Measurements from ENCODE around the gene PCDHB4. TPM values are rescaled to one million over a fixed set of nuclear protein-coding genes. Genes with fewer than 3 reads are reported as not detected.

PCDHB4 gene
- total RNA-seq (2013; cell fraction: nucleolus; rRNA removed), result not detected in 2 replicates
- total RNA-seq (2014; rRNA removed) (not detected in 2 replicates), total RNA-seq (2014; rRNA removed; fragmentation: Illumina TruSeq; extraction: Trizol) (not detected in 2 replicates), total RNA-seq (2021) (not detected in 2 replicates), polyA plus RNA-seq (2011; rRNA removed) (not detected in 2 replicates), polyA plus RNA-seq (2014; fragmentation: Illumina TruSeq; extraction: Trizol) (not detected in 2 replicates), polyA plus RNA-seq (2014; fragmentation: Nextera tagmentation; extraction: Ambion mirVana) (not detected), polyA plus RNA-seq (2014; rRNA removed) (not detected in 2 replicates), polyA plus RNA-seq (2016; fragmentation: Nextera tagmentation; extraction: Ambion mirVana) (not detected), polyA minus RNA-seq (2011; rRNA and poly(A)+ RNA removed) (not detected in 2 replicates), Bru-seq, nascent RNA (percentile 13 among the genes with signal in this experiment), BruChase-seq, experiment 1, labeled RNA remaining after a 6-hour chase (not detected), BruChase-seq, experiment 2, labeled RNA remaining after a 2-hour chase (percentile 26 among the genes with signal in this experiment)
- polyA plus RNA-seq (2011; ENCODE audit: low read depth), result not detected
- not detected in 2 replicates for polyA plus RNA-seq (2011; cell fraction: cytosol; rRNA removed)
- polyA plus RNA-seq (2011; cell fraction: nucleus; rRNA removed), result 0.03 TPM in 1 of 2 replicates, not detected in the other
- not detected in 2 replicates for polyA plus RNA-seq (2012)
- not detected in 2 replicates for polyA minus RNA-seq (2011; cell fraction: cytosol; rRNA and poly(A)+ RNA removed)
- polyA minus RNA-seq (2011; cell fraction: nucleus; rRNA and poly(A)+ RNA removed), result not detected in 2 replicates
- long read RNA-seq, experiment 1, result 0 reads
- long read RNA-seq, experiment 2, result 0 reads

GRCh38 chr5:141121563-141121962, at the start of gene PCDHB4:
PCDHB4 (plus strand) TSS chr5:141121818; CDS start chr5:141121999, 181 bp downstream.
- Histone ChIP-seq H3K79me2 (ENCODE audit: control insufficient read depth, insufficient read depth, low read length) (no peaks in the 10 kb centered on the region), H3K4me1 (ENCODE audit: control insufficient read depth, insufficient read depth, low read length) (no peaks in the 10 kb centered on the region), H3K9ac (ENCODE audit: control insufficient read depth, insufficient read depth, low read length) (no peak within 1 kb of the TSS), H2AFZ (ENCODE audit: control insufficient read depth, low read depth, low read length) (no peak within 1 kb of the TSS), H4K20me1 (ENCODE audit: control insufficient read depth, insufficient read depth) (no peaks in the 10 kb centered on the region), H3K9me3 (replicated peaks; ENCODE audit: control insufficient read depth, insufficient read depth, low read length) (no peaks in the 10 kb centered on the region; the same call in 1 of the 3 replicates), H3K27me3 (replicated peaks in 1 of 2; ENCODE audit: control insufficient read depth in 2 of 2, insufficient read depth in 2 of 2, low read length in 1 of 2) (no peaks in the 10 kb centered on the region), H3K4me2 (ENCODE audit: control insufficient read depth, insufficient read depth) (no peak within 1 kb of the TSS), H3K36me3 (ENCODE audit: control insufficient read depth in 2 of 2, insufficient read depth in 2 of 2, low read length in 1 of 2) (no peaks in the 10 kb centered on the region), H3K4me3 (no peak within 1 kb of the TSS), H3K27ac (ENCODE audit: control insufficient read depth, insufficient read depth) (no peak within 1 kb of the TSS)
- intact Hi-C loops (cut with micrococcal nuclease; ENCODE audit: unreplicated experiment), result no loop called here
- CTCF ChIA-PET, result interaction anchor here (1.2 kb wide), 1 partner anchor 17 kb away, joined by 5 read pairs; no protein-coding TSS in a partner anchor
- ATAC-seq (no peak), FAIRE-seq (no peak), DNase-seq (ENCODE audit: low read depth, low spot score) (no peak)
- RAD21 ChIA-PET (ENCODE audit: unreplicated experiment), result no interaction called here
- in situ Hi-C loops (cut with MboI), result no loop called here
- 44% methylated on average over 16 of the region's 16 CpGs for WGBS (ENCODE audit: insufficient coverage, insufficient replicate concordance, low lambda C conversion rate, missing lambda C conversion rate)
- SMC1A ChIA-PET (ENCODE audit: uncharacterized antibody, unreplicated experiment), result no interaction called here
- POLR2A ChIA-PET, result no interaction called here
- TF ChIP-seq RB1 (IDR thresholded peaks at IDR 0.05; ENCODE audit: borderline replicate concordance) (no peak), RELB (IDR thresholded peaks at IDR 0.05; ENCODE audit: low read depth) (no peak), KAT2A (conservative IDR thresholded peaks at IDR 0.05; ENCODE audit: control insufficient read depth, low read depth, low read length) (no peak), ZBTB40 (IDR thresholded peaks at IDR 0.05; ENCODE audit: borderline replicate concordance) (no peak), CHD1 (IDR thresholded peaks at IDR 0.05; ENCODE audit: low read depth, low read length) (no peak), FOS (IDR thresholded peaks at IDR 0.05; ENCODE audit: borderline replicate concordance, extremely low read depth, insufficient read length) (no peak), IRF4 (IDR thresholded peaks at IDR 0.05; ENCODE audit: low read depth, low read length) (no peak), PML (IDR thresholded peaks at IDR 0.05; ENCODE audit: low read length) (no peak), RFX5 (IDR thresholded peaks at IDR 0.05; ENCODE audit: low read depth, low read length) (no peak), MEF2B (IDR thresholded peaks at IDR 0.05; ENCODE audit: partially characterized antibody, poor library complexity, severe bottlenecking) (no peak), FOXK2 (IDR thresholded peaks at IDR 0.05) (no peak)
- TF ChIP-seq, protein P1, sequence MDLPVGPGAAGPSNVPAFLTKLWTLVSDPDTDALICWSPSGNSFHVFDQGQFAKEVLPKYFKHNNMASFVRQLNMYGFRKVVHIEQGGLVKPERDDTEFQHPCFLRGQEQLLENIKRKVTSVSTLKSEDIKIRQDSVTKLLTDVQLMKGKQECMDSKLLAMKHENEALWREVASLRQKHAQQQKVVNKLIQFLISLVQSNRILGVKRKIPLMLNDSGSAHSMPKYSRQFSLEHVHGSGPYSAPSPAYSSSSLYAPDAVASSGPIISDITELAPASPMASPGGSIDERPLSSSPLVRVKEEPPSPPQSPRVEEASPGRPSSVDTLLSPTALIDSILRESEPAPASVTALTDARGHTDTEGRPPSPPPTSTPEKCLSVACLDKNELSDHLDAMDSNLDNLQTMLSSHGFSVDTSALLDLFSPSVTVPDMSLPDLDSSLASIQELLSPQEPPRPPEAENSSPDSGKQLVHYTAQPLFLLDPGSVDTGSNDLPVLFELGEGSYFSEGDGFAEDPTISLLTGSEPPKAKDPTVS (IDR thresholded peaks at IDR 0.05; ENCODE audit: low read depth, low read length), result no peak
- BruUV-seq (replicated peaks), result no TSS peak
